ENCODE measurements around the gene PCBP2.
"Not testable (repeated sequence)": the region's sequence is repeated elsewhere in the genome, so short reads cannot be mapped to it uniquely, and the experiment has no call there.

The PCBP2 gene

DNA sequence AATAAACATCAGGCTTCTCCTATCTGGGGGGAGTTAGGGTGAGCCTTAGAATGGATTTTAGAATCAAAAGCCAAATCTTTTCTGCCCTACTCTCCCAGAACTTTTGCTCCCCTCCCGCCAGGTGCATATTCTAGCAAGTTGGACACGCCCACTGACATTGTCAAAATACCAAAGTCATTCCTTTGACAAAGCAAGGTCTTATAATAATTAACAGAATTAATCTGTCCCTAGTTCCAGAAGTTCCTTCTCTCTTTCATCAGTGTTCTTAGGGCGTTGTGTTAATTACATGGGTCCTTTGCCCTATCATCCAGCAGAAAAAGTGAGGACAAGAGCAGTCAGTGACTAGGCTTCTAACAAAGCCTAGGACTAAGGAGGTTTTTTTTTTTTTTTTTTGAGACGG is 7.9 kb upstream of the PCBP2 start:
- Histone ChIP-seq H3K27me3 (ENCODE audit: insufficient read depth, poor library complexity, severe bottlenecking) (no peaks in the 10 kb centered on the region), H3K36me3 (ENCODE audit: low read depth) (peaks cover 39% of the 10 kb centered on the region), H3K4me3 (ENCODE audit: severe bottlenecking) (no peak overlapping the region), H3K27ac (ENCODE audit: poor library complexity, severe bottlenecking) (no peak overlapping the region), H3K9me3 (ENCODE audit: severe bottlenecking) (no peaks in the 10 kb centered on the region), H3K4me1 (ENCODE audit: insufficient read depth, poor library complexity, severe bottlenecking) (peaks cover 6% of the 10 kb centered on the region)
- DNase-seq (ENCODE audit: low spot score), result no peak
- TF ChIP-seq, protein P1, sequence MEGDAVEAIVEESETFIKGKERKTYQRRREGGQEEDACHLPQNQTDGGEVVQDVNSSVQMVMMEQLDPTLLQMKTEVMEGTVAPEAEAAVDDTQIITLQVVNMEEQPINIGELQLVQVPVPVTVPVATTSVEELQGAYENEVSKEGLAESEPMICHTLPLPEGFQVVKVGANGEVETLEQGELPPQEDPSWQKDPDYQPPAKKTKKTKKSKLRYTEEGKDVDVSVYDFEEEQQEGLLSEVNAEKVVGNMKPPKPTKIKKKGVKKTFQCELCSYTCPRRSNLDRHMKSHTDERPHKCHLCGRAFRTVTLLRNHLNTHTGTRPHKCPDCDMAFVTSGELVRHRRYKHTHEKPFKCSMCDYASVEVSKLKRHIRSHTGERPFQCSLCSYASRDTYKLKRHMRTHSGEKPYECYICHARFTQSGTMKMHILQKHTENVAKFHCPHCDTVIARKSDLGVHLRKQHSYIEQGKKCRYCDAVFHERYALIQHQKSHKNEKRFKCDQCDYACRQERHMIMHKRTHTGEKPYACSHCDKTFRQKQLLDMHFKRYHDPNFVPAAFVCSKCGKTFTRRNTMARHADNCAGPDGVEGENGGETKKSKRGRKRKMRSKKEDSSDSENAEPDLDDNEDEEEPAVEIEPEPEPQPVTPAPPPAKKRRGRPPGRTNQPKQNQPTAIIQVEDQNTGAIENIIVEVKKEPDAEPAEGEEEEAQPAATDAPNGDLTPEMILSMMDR (IDR thresholded peaks at IDR 0.05; ENCODE audit: poor library complexity, severe bottlenecking), result no peak
- no peak for ATAC-seq (ENCODE audit: low read depth)

DNA sequence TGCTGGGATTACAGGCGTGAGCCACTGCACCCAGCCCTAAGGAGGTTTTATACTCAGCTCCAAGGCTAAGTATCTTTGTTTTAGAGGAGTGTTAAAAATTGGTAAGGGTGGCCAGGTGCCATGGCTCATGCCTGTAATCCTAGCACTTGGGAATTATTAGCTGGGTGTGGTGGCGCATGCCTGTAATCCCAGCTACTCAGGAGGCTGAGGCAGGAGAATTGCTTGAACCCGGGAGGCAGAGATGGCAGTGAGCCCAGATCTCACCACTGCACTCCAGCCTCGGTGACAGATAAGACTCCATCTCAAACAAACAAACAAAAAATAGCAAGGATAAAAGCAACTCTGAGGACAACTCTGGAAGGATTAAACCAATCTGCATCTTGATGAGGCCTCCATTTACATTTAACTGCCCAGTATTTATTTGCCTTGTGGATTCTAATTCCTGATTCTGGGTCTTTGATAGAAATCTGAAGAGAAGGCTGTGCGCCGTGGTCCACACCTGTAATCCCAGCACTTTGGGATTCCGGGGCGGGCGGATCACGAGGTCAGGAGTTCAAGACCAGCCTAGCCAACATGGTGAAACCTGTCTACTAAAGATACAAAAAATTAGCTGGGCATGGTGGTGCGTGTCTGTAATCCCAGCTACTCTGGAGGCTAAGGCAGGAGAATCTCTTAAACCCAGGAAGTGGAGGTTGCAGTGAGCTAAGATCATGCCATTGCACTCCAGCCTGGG is 7.1 kb upstream of the PCBP2 start:
- H3K9me3 ChIP-seq (ENCODE audit: severe bottlenecking); H3K27me3 ChIP-seq (ENCODE audit: insufficient read depth, poor library complexity, severe bottlenecking); H3K4me1 ChIP-seq (ENCODE audit: insufficient read depth, poor library complexity, severe bottlenecking); H3K4me3 ChIP-seq (ENCODE audit: severe bottlenecking); DNase-seq (ENCODE audit: low spot score); ATAC-seq (ENCODE audit: low read depth); H3K27ac ChIP-seq (ENCODE audit: poor library complexity, severe bottlenecking): not testable (repeated sequence)
- peaks cover 39% of the 10 kb centered on the region for H3K36me3 ChIP-seq (ENCODE audit: low read depth)

DNA sequence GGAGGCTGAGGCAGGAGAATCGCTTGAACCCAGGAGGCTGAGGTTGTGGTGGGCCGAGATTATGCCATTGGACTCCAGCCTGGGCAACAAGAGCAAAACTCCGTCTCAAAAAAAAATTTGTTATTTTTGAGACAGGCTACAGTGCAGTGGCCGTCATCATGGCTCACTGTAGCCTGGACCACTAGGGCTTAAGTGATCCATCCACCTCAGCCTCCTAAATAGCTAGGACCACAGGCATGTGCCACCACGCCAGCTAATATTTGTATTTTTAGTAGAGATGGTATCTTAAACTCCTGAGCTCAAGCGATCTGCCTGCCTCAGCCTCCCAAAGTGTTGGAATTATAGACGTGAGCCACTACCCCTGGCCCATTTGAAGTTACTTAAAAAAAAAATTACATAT is 966 bp upstream of the PCBP2 start:
- peaks cover 40% of the 10 kb centered on the region for H3K36me3 ChIP-seq (ENCODE audit: low read depth)
- no peak overlapping the region for H3K27ac ChIP-seq (ENCODE audit: poor library complexity, severe bottlenecking)
- ATAC-seq (ENCODE audit: low read depth) (no peak), DNase-seq (ENCODE audit: low spot score) (no peak)
- peaks cover 8% of the 10 kb centered on the region for H3K4me1 ChIP-seq (ENCODE audit: insufficient read depth, poor library complexity, severe bottlenecking)
- no peaks in the 10 kb centered on the region for H3K27me3 ChIP-seq (ENCODE audit: insufficient read depth, poor library complexity, severe bottlenecking)
- H3K9me3 ChIP-seq (ENCODE audit: severe bottlenecking), result no peaks in the 10 kb centered on the region
- H3K4me3 ChIP-seq (ENCODE audit: severe bottlenecking), result no peak overlapping the region
- TF ChIP-seq, protein P1 (IDR thresholded peaks at IDR 0.05; ENCODE audit: poor library complexity, severe bottlenecking), result no peak

DNA sequence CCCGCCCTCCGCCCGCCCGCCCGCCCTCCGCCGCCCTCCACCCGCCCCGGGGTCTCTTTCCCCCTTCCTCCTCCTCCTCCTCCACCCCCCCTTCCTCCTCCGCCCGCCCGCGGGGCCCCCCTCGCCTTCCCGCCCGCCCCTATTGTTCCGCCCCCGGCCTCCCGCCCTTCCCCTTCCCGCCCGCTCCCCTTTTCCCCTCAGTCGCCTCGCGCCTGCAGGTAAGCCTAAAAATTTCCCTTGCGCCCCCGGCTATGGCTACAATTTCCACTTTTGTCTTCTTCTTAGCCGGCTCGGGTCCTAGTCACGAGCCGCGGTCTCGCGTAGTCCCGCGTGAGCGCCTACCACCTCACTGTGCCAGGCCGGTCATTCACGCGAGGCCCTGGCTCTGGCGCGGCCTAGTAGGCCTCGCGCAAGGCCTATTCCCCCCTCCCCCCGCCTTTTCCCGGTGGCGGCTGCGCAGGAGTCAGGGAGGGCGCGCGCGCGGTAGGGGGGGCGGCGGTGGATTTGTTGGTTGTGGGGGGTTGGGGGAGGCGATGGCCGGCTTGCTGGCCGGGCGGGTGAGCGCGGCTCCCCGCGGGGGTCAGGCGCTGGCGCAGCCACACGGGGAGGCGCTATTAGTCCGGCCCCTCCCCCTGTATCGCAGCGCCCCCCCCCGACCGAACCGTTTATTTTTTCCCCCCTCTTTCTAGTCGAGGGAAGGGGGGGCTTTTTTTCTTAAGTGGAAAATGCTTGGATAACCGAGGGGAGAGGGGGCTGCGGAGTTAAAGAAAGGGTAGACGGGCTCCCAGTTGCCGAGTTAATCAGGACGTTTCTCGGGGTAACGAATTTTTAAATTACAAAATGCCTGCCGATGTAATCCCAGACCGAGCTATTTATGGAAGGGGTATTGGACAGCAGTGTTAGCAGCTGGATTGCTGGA is 516 bp downstream of the PCBP2 start:
- TF ChIP-seq, protein P1 (IDR thresholded peaks at IDR 0.05; ENCODE audit: poor library complexity, severe bottlenecking), result peak; percentile 56
- Histone ChIP-seq H3K4me3 (ENCODE audit: severe bottlenecking) (peak overlapping the region; percentile 65), H3K9me3 (ENCODE audit: severe bottlenecking) (no peaks in the 10 kb centered on the region), H3K27me3 (ENCODE audit: insufficient read depth, poor library complexity, severe bottlenecking) (no peaks in the 10 kb centered on the region), H3K4me1 (ENCODE audit: insufficient read depth, poor library complexity, severe bottlenecking) (peaks cover 8% of the 10 kb centered on the region), H3K27ac (ENCODE audit: poor library complexity, severe bottlenecking) (peak overlapping the region; percentile 64), H3K36me3 (ENCODE audit: low read depth) (peaks cover 47% of the 10 kb centered on the region)
- peak; percentile 31 for ATAC-seq (ENCODE audit: low read depth)
- DNase-seq (ENCODE audit: low spot score), result peak; percentile 87

DNA sequence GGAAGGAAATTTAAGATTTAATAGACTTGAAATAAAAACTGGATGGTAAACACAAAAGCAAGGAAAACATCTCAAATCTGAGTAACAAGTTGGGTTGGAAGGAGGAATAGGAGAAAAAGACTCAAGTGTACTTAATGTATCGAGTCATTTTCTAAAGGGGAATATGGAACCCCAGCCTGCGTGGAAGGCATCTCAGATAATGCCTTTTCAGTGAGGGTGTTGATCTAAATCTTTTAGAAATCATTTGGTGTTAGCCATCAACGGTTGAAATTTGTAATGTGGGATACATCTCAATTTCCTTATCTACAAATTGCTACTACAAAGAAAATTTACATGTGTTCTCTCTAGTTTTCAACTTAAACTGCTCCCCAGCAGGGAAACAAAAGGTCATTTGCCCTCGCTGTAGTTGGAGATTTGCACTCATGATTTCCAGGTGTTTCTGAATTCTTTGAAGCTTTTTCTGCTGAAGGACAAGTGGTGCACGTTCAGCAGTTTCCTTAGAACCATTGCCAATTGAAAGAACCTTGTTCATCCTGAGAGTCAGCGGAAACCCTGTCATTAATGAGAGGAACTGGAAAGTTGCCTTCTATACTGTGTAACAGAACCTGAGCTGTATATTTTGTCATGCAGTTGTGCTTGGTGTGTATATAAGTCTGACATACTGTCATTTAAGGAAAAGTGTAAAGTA is 2.2 kb downstream of the PCBP2 start:
- H3K27me3 ChIP-seq (ENCODE audit: insufficient read depth, poor library complexity, severe bottlenecking), result no peaks in the 10 kb centered on the region

More for the DNA sequence above, 2.2 kb downstream of the PCBP2 start:
- Histone ChIP-seq H3K27ac (ENCODE audit: poor library complexity, severe bottlenecking) (no peak overlapping the region), H3K4me1 (ENCODE audit: insufficient read depth, poor library complexity, severe bottlenecking) (peaks cover 8% of the 10 kb centered on the region), H3K4me3 (ENCODE audit: severe bottlenecking) (peak overlapping the region; percentile 65), H3K9me3 (ENCODE audit: severe bottlenecking) (no peaks in the 10 kb centered on the region), H3K36me3 (ENCODE audit: low read depth) (peaks cover 64% of the 10 kb centered on the region)
- DNase-seq (ENCODE audit: low spot score) (no peak), ATAC-seq (ENCODE audit: low read depth) (no peak)
- TF ChIP-seq, protein P1 (IDR thresholded peaks at IDR 0.05; ENCODE audit: poor library complexity, severe bottlenecking), result no peak

Data from RWPE2 (cell line).